ENCODE data around the gene KCNQ2. TPM values are rescaled to one million over a fixed set of nuclear protein-coding genes. Genes with fewer than 3 reads are reported as not detected.

Gene KCNQ2
- total RNA-seq, 2 donors from 2014 or later: 0.19 to 0.27 TPM

DNA sequence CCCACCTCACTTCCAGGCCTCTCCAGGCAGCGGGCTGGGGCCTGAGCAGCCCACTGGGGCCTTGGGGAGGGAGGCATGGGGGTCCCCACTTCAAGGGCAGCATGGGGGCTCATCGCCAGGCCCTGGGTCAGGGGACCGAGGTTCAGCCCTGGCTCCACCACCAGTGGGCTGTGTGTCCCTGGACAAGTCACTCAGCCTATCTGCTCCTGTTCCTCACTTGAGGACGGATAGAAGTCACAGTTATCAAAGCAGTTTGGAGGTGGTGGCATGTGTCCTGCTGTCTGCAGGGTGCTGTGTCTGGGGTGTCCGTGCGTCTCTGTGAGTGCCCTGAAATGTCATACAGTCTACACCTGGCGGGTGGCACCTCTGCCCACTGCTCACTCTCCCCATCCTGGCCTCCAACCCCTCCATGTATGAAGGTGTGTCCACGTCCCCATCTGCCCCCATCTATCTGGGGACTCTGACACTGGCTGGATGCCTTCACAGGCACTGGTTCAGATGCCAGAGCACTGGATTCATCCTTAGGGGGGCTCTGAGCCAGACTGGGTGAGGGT lies 22.8 kb upstream of the KCNQ2 start:
- TF ChIP-seq, protein P1, sequence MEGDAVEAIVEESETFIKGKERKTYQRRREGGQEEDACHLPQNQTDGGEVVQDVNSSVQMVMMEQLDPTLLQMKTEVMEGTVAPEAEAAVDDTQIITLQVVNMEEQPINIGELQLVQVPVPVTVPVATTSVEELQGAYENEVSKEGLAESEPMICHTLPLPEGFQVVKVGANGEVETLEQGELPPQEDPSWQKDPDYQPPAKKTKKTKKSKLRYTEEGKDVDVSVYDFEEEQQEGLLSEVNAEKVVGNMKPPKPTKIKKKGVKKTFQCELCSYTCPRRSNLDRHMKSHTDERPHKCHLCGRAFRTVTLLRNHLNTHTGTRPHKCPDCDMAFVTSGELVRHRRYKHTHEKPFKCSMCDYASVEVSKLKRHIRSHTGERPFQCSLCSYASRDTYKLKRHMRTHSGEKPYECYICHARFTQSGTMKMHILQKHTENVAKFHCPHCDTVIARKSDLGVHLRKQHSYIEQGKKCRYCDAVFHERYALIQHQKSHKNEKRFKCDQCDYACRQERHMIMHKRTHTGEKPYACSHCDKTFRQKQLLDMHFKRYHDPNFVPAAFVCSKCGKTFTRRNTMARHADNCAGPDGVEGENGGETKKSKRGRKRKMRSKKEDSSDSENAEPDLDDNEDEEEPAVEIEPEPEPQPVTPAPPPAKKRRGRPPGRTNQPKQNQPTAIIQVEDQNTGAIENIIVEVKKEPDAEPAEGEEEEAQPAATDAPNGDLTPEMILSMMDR (IDR thresholded peaks at IDR 0.05): no peak
- H3K9ac ChIP-seq (ENCODE audit: low read depth in 2 of 2, low read length in 2 of 2): no peak overlapping the region
- H3K4me3 ChIP-seq: no peak overlapping the region
- H3K4me1 ChIP-seq: peaks cover 3% of the 10 kb centered on the region
- H3K27me3 ChIP-seq: peaks cover 36% of the 10 kb centered on the region
- no peaks in the 10 kb centered on the region for H3K9me3 ChIP-seq
- intact Hi-C loops (cut with DNase I): no loop called here
- H3K36me3 ChIP-seq: no peaks in the 10 kb centered on the region
- H3K27ac ChIP-seq: no peak overlapping the region
- no peak for DNase-seq

DNA sequence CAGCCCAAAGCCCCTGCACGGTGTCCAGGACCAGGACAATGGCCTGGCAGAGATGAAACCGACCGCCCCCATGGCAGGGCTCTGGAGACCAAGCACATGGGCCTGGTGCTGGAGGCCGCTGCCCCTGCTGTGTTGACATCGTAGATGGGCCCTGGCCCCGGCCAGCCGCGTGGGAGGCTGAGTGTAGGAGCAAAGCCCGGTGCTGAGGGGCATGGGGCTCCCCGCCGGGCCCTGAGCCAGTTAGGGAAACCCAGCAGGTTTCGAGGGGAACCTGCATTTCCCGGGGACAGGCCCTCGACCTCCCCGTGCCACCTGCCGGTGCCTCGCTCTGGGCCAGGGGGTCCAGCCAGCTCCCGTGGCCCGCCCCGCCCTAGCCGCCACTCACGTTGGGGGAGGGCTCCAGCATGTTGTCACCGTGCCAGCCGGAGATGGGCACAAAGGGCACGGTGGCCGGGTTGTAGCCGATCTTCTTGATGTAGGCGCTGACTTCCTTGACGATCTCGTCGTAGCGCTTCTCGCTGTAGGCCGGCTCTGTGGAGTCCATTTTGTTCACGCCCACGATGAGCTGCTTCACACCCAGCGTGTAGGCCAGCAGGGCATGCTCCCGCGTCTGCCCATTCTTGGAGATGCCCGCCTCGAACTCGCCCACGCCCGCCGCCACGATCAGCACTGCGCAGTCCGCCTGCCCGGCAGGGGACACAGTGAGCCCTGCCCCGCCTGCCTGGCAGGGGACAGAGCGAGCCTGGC lies 22.1 kb upstream of the KCNQ2 start:
- no peak overlapping the region for H3K27ac ChIP-seq
- intact Hi-C loops (cut with DNase I): no loop called here
- no peak for DNase-seq
- no peaks in the 10 kb centered on the region for H3K36me3 ChIP-seq
- H3K4me3 ChIP-seq: no peak overlapping the region
- H3K9ac ChIP-seq (ENCODE audit: low read depth in 2 of 2, low read length in 2 of 2): no peak overlapping the region
- TF ChIP-seq, protein P1 (IDR thresholded peaks at IDR 0.05): no peak
- no peaks in the 10 kb centered on the region for H3K9me3 ChIP-seq
- H3K4me1 ChIP-seq: peaks cover 3% of the 10 kb centered on the region
- peaks cover 30% of the 10 kb centered on the region for H3K27me3 ChIP-seq

GRCh38 chr20:63494084-63494419 lies 21.6 kb upstream of the KCNQ2 start:
- DNase-seq: no peak
- Histone ChIP-seq H3K9me3 (no peaks in the 10 kb centered on the region), H3K4me3 (no peak overlapping the region), H3K9ac (ENCODE audit: low read depth in 2 of 2, low read length in 2 of 2) (no peak overlapping the region), H3K27me3 (peaks cover 26% of the 10 kb centered on the region), H3K36me3 (no peaks in the 10 kb centered on the region), H3K27ac (no peak overlapping the region), H3K4me1 (peaks cover 3% of the 10 kb centered on the region)
- intact Hi-C loops (cut with DNase I): no loop called here
- TF ChIP-seq, protein P1 (IDR thresholded peaks at IDR 0.05): no peak

- H3K9me3 ChIP-seq: no peaks in the 10 kb centered on the region
- H3K9ac ChIP-seq (ENCODE audit: low read depth in 2 of 2, low read length in 2 of 2): no peak overlapping the region
- H3K36me3 ChIP-seq: no peaks in the 10 kb centered on the region
- intact Hi-C loops (cut with DNase I): no loop called here
- no peak overlapping the region for H3K4me3 ChIP-seq
- H3K27me3 ChIP-seq: peaks cover 27% of the 10 kb centered on the region
- DNase-seq: no peak
- H3K4me1 ChIP-seq: peaks cover 3% of the 10 kb centered on the region
- TF ChIP-seq, protein P1 (IDR thresholded peaks at IDR 0.05): no peak
- no peak overlapping the region for H3K27ac ChIP-seq
These were observed 21.1 kb upstream of the KCNQ2 start for GRCh38 chr20:63493563-63494020.

DNA sequence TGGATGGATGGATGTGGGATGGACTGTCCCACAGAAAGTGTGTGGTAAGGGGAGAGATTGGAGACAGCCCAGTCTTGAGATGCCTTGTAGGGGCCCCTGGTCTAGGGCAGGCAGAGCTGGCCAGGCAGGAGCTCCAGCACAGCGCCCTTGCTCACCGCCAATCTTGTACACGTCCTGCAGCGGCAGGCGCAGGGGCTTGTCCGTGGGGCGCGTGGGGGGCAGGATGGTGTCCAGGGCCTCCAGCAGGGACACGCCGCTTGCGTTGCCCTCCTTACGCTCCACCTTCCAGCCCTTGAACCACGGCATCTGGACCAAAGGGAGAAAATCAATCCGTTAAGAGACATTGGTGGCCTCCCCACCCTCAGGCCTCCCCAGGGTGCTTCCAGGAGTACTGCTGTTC lies 20.5 kb upstream of the KCNQ2 start:
- H3K4me1 ChIP-seq: peaks cover 3% of the 10 kb centered on the region
- peaks cover 25% of the 10 kb centered on the region for H3K27me3 ChIP-seq
- DNase-seq: no peak
- H3K4me3 ChIP-seq: no peak overlapping the region
- H3K9me3 ChIP-seq: no peaks in the 10 kb centered on the region
- TF ChIP-seq, protein P1 (IDR thresholded peaks at IDR 0.05): no peak
- intact Hi-C loops (cut with DNase I): no loop called here
- H3K27ac ChIP-seq: no peak overlapping the region
- no peak overlapping the region for H3K9ac ChIP-seq (ENCODE audit: low read depth in 2 of 2, low read length in 2 of 2)
- H3K36me3 ChIP-seq: no peaks in the 10 kb centered on the region
